B cell (primary cell): ENCODE measurements around the gene AIG1.

Experiments
- CTCF ChIP-seq: fragments of 200-600 bp; IDR thresholded peaks from one replicate; pipeline ENCODE4 v1.8.0; 2022; ENCODE audit warnings: antibody characterized with exemption, mild to moderate bottlenecking
- EZH2 ChIP-seq: IDR thresholded peaks from 2 replicates; pipeline ENCODE4 v1.6.1; 2012; ENCODE audit warnings: borderline replicate concordance, low read depth, mild to moderate bottlenecking, moderate library complexity, low read length; ENCODE audit not compliant: insufficient read depth, poor library complexity, severe bottlenecking

GRCh38 chr6:143205991-143206390, 145.3 kb downstream of the AIG1 start:
- TF ChIP-seq EZH2 (no peak), CTCF (no peak)
